ENCODE measurements around the gene SMURF1.

The SMURF1 gene

DNA sequence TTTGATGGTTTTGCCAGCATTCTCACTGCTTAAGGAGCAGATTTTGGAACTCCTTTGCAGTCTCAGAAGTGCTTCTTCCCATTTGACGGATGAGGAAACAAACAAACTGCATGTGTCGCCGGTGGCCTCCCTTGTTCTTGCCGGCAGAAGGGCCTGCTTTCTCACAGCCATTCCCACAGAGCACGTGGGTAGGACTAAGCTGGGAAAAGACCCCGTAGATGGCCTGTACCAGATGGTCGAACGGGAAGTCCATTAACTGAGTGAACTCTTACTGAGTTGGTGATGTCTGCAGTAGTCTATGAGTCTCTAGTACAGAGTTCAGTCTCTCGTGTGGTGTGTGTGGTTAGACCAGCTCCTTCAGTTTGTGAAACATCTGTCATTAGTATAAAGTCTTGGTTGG is 133.6 kb downstream of the SMURF1 start:
- Histone ChIP-seq H3K4me3 (ENCODE audit: insufficient read depth, low read depth, low read length, poor library complexity, severe bottlenecking) (no peak overlapping the region), H3K36me3 (ENCODE audit: control insufficient read depth, insufficient read depth, low read length) (peaks cover 90% of the 10 kb centered on the region), H3K9me3 (ENCODE audit: control insufficient read depth, low read length) (no peaks in the 10 kb centered on the region), H3K27me3 (replicated peaks; ENCODE audit: control insufficient read depth, insufficient read depth, low read length, poor library complexity, severe bottlenecking) (no peaks in the 10 kb centered on the region), H3K4me1 (ENCODE audit: control insufficient read depth, insufficient read depth, low read length, poor library complexity, severe bottlenecking) (no peaks in the 10 kb centered on the region), H3K27ac (ENCODE audit: insufficient read depth, low read length, poor library complexity, severe bottlenecking) (no peak overlapping the region)
- DNase-seq = no peak

DNA sequence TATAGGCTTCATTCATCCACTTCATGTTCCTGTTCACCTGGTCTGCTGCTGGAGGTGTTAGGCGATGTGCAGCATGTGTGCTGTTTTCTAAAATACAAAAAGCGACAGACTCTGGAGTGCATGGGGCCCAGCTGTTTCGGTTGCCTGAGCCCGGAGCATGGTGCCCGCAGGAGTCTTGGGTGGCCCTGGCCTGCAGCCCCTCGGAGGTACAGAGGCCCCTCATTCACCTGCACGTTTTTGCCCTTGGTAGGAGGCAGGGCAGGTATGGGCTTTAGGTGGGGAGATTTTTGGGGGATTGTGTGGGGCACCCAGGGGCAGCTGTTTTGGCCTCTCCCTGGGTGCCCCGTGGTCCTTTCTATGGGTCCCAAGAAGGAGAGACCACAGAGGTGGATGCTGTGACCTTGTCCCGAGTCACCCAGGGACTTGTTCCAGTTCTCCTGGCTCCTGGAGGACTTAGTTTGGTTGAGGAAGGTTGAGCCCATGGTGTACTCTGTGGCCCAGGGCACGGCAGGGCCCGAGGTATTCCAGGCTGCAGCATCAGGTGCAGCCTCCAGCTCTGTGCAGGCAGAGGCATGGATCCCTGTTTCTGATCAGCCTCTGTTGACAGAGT is 134.9 kb downstream of the SMURF1 start:
- Histone ChIP-seq H3K36me3 (ENCODE audit: control insufficient read depth, insufficient read depth, low read length) (peaks cover 92% of the 10 kb centered on the region), H3K4me1 (ENCODE audit: control insufficient read depth, insufficient read depth, low read length, poor library complexity, severe bottlenecking) (no peaks in the 10 kb centered on the region), H3K9me3 (ENCODE audit: control insufficient read depth, low read length) (no peaks in the 10 kb centered on the region), H3K27ac (ENCODE audit: insufficient read depth, low read length, poor library complexity, severe bottlenecking) (no peak overlapping the region), H3K4me3 (ENCODE audit: insufficient read depth, low read depth, low read length, poor library complexity, severe bottlenecking) (no peak overlapping the region), H3K27me3 (replicated peaks; ENCODE audit: control insufficient read depth, insufficient read depth, low read length, poor library complexity, severe bottlenecking) (no peaks in the 10 kb centered on the region)
- DNase-seq = no peak

DNA sequence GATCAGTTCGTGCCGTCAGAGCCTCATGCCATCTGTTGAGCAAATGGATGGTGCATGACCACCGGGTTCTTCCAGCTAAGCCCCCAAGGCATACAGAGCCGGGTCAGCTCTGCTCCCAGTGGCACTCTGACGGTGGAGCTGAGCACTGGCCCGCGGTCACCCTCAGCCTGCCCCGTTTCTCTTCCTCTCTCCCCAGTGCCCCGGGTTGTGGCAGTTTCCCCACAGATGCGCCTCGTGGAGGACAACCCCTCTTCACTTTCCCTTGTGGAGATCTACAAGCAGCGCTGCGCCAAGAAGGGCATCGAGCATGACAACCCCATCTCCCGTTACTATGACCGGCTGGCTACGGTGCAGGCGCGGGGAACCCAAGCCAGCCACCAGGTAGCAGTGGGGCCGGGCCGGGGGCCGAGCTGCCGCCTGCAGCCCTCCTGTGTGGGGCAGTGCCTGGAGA is 135.7 kb downstream of the SMURF1 start:
- no peaks in the 10 kb centered on the region for H3K27me3 ChIP-seq (replicated peaks; ENCODE audit: control insufficient read depth, insufficient read depth, low read length, poor library complexity, severe bottlenecking)
- no peaks in the 10 kb centered on the region for H3K9me3 ChIP-seq (ENCODE audit: control insufficient read depth, low read length)
- peaks cover 92% of the 10 kb centered on the region for H3K36me3 ChIP-seq (ENCODE audit: control insufficient read depth, insufficient read depth, low read length)
- no peaks in the 10 kb centered on the region for H3K4me1 ChIP-seq (ENCODE audit: control insufficient read depth, insufficient read depth, low read length, poor library complexity, severe bottlenecking)
- no peak for DNase-seq
- no peak overlapping the region for H3K27ac ChIP-seq (ENCODE audit: insufficient read depth, low read length, poor library complexity, severe bottlenecking)
- H3K4me3 ChIP-seq (ENCODE audit: insufficient read depth, low read depth, low read length, poor library complexity, severe bottlenecking) = no peak overlapping the region

DNA sequence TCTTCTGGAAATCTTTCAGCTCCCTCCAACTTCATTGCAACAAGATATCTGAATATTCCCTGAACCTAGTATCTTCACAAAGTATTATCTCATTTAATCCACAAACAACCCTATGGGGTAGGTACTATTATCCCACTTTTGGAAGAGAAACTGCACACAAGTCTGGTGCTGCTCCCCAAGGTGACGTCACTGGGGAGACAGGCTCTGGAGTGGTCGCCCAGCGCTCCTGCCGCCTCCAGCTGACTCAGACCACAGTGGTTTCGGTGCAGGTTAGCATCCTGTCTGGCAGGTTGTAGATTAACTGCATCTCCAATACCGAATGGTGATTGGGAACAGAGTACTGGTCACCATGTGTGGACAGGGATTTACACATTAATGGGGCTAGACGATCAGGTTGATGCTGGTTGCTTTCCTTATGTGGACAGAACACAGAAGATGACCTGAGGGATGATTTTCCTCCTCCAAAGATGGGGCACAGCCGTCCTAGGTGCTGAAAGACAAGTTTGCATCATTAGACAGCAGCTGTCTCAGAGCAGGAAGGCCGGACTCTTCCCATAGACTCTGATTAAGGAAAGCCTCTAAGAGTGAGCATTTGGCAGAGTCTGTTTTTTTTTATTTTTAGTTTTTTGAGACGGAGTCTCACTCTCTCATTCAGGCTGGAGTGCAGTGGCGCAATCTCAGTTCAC is 137.0 kb downstream of the SMURF1 start:
- no peak overlapping the region for H3K4me3 ChIP-seq (ENCODE audit: insufficient read depth, low read depth, low read length, poor library complexity, severe bottlenecking)
- H3K27me3 ChIP-seq (replicated peaks; ENCODE audit: control insufficient read depth, insufficient read depth, low read length, poor library complexity, severe bottlenecking) = no peaks in the 10 kb centered on the region
- H3K9me3 ChIP-seq (ENCODE audit: control insufficient read depth, low read length) = no peaks in the 10 kb centered on the region
- H3K27ac ChIP-seq (ENCODE audit: insufficient read depth, low read length, poor library complexity, severe bottlenecking) = no peak overlapping the region
- H3K4me1 ChIP-seq (ENCODE audit: control insufficient read depth, insufficient read depth, low read length, poor library complexity, severe bottlenecking) = no peaks in the 10 kb centered on the region
- peaks cover 88% of the 10 kb centered on the region for H3K36me3 ChIP-seq (ENCODE audit: control insufficient read depth, insufficient read depth, low read length)
- DNase-seq = no peak

DNA sequence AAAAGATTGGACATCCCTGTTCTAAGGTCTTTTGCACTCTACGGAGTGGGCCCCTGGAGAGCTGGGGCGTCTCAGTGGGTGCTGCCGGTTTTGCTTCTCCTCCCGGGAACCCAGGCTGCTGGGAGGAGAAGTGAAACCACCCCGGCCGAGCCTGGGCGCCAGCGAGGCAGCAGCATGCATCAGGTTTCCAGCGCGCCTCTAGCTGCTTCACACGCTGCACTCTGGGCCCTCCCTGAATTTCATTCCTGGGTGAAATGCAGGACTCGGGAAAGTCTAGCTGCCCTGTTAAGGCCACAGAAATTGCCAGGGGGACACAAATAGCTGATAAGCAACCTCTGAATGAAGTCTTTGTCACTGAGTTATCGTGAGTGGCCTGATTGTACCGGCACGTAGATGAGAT is 138.1 kb downstream of the SMURF1 start:
- H3K36me3 ChIP-seq (ENCODE audit: control insufficient read depth, insufficient read depth, low read length) = peaks cover 79% of the 10 kb centered on the region
- no peak overlapping the region for H3K4me3 ChIP-seq (ENCODE audit: insufficient read depth, low read depth, low read length, poor library complexity, severe bottlenecking)
- H3K27me3 ChIP-seq (replicated peaks; ENCODE audit: control insufficient read depth, insufficient read depth, low read length, poor library complexity, severe bottlenecking) = no peaks in the 10 kb centered on the region
- no peak for DNase-seq
- H3K27ac ChIP-seq (ENCODE audit: insufficient read depth, low read length, poor library complexity, severe bottlenecking) = no peak overlapping the region
- H3K9me3 ChIP-seq (ENCODE audit: control insufficient read depth, low read length) = no peaks in the 10 kb centered on the region
- no peaks in the 10 kb centered on the region for H3K4me1 ChIP-seq (ENCODE audit: control insufficient read depth, insufficient read depth, low read length, poor library complexity, severe bottlenecking)

DNA sequence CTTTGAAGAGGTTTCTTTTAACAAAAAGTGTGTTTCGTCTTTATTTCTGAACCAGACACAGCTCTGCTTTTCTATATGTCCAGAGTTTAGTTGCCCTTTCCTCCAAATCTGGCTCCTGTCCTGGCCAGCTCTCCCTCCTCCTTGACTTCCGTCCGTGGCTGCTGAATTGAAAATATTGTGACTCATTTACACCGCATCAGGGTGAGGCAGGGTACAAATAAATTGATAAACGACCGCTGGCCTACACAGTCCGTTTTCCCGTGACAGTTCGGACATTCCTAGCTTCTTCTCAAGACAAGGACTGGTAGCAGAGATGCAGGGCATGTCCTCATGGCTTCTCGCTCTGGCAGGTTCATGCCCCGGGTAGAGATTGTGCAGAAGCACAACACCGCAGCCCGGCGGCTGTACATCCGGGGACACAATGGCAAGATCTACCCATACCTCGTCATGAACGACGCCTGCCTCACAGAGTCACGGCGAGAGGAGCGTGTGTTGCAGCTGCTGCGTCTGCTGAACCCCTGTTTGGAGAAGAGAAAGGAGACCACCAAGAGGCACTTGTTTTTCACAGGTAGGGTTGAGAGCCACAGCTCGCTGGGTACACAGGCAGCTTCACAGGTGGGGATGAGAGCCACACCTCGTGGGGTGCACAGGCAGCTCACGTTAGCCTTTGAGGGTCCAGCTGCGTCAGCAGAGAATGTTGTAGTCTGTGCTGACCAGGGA is 139.0 kb downstream of the SMURF1 start:
- H3K9me3 ChIP-seq (ENCODE audit: control insufficient read depth, low read length) = no peaks in the 10 kb centered on the region
- peaks cover 81% of the 10 kb centered on the region for H3K36me3 ChIP-seq (ENCODE audit: control insufficient read depth, insufficient read depth, low read length)
- no peak overlapping the region for H3K27ac ChIP-seq (ENCODE audit: insufficient read depth, low read length, poor library complexity, severe bottlenecking)

DNA sequence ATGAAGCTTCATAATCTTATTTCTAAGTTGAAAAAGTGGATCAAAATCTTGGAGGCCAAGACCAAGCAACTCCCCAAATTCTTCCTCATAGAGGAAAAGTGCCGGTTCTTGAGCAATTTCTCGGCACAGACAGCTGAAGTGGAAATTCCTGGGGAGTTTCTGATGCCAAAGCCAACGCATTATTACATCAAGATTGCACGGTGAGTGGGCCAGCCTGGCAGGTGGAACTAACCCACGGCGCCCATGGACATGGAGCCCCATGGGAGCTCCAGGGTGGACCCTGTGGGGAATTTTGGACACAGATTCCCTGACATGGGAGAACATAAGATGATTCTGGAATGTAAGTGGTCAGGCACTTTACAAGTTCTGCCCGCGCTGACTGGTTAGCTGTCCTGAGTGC is 139.7 kb downstream of the SMURF1 start:
- Histone ChIP-seq H3K27ac (ENCODE audit: insufficient read depth, low read length, poor library complexity, severe bottlenecking) (no peak overlapping the region), H3K9me3 (ENCODE audit: control insufficient read depth, low read length) (no peaks in the 10 kb centered on the region), H3K4me1 (ENCODE audit: control insufficient read depth, insufficient read depth, low read length, poor library complexity, severe bottlenecking) (no peaks in the 10 kb centered on the region), H3K4me3 (ENCODE audit: insufficient read depth, low read depth, low read length, poor library complexity, severe bottlenecking) (no peak overlapping the region), H3K27me3 (replicated peaks; ENCODE audit: control insufficient read depth, insufficient read depth, low read length, poor library complexity, severe bottlenecking) (no peaks in the 10 kb centered on the region), H3K36me3 (ENCODE audit: control insufficient read depth, insufficient read depth, low read length) (peaks cover 82% of the 10 kb centered on the region)
- DNase-seq = no peak

More for the DNA sequence above, 139.0 kb downstream of the SMURF1 start:
- Histone ChIP-seq H3K4me3 (ENCODE audit: insufficient read depth, low read depth, low read length, poor library complexity, severe bottlenecking) (no peak overlapping the region), H3K4me1 (ENCODE audit: control insufficient read depth, insufficient read depth, low read length, poor library complexity, severe bottlenecking) (no peaks in the 10 kb centered on the region), H3K27me3 (replicated peaks; ENCODE audit: control insufficient read depth, insufficient read depth, low read length, poor library complexity, severe bottlenecking) (no peaks in the 10 kb centered on the region)
- no peak for DNase-seq

DNA sequence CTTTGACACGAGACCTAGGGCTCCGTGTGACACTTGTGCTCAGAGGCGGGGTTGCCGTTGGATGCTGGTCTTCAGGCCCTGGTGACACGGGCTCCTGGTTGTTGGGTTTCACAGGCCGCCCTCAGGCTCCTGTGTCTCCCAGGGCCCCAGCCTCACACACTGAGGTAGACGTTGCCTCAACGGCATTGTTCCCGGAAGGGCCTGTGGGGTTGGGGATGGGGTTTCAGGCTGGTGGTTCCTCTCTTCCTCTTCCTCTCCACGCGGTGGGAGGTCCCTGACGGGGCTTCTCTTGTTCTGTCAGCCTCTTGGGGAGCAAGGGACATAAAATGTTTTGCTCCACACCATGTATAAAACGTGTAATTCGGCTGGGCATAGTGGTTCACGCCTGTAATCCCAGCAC is 140.5 kb downstream of the SMURF1 start:
- no peak overlapping the region for H3K4me3 ChIP-seq (ENCODE audit: insufficient read depth, low read depth, low read length, poor library complexity, severe bottlenecking)
- peaks cover 81% of the 10 kb centered on the region for H3K36me3 ChIP-seq (ENCODE audit: control insufficient read depth, insufficient read depth, low read length)
- H3K27ac ChIP-seq (ENCODE audit: insufficient read depth, low read length, poor library complexity, severe bottlenecking) = no peak overlapping the region
- DNase-seq = no peak
- no peaks in the 10 kb centered on the region for H3K27me3 ChIP-seq (replicated peaks; ENCODE audit: control insufficient read depth, insufficient read depth, low read length, poor library complexity, severe bottlenecking)
- no peaks in the 10 kb centered on the region for H3K4me1 ChIP-seq (ENCODE audit: control insufficient read depth, insufficient read depth, low read length, poor library complexity, severe bottlenecking)
- H3K9me3 ChIP-seq (ENCODE audit: control insufficient read depth, low read length) = no peaks in the 10 kb centered on the region

DNA sequence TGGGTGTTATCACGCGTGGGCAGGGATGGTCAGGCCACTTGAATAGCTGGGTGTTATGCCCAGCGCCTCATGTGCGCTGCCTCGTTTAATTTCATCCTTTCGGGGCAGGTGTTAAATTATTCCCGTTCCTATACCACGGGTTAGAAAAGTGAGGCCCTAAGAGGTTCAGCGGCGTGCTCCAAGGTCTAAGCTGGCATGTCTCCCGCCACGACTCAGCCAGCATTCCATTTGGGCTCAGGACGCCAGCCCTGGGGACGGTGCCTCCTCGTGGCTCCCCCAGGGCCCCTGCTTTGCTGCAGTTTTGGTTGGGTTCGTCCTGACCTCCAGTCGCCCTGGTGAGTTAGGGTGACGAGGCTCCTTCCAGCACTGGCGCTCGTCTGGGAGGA is 141.1 kb downstream of the SMURF1 start:
- H3K36me3 ChIP-seq (ENCODE audit: control insufficient read depth, insufficient read depth, low read length) = peaks cover 78% of the 10 kb centered on the region
- H3K27ac ChIP-seq (ENCODE audit: insufficient read depth, low read length, poor library complexity, severe bottlenecking) = no peak overlapping the region
- H3K4me3 ChIP-seq (ENCODE audit: insufficient read depth, low read depth, low read length, poor library complexity, severe bottlenecking) = no peak overlapping the region
- no peaks in the 10 kb centered on the region for H3K27me3 ChIP-seq (replicated peaks; ENCODE audit: control insufficient read depth, insufficient read depth, low read length, poor library complexity, severe bottlenecking)
- H3K4me1 ChIP-seq (ENCODE audit: control insufficient read depth, insufficient read depth, low read length, poor library complexity, severe bottlenecking) = no peaks in the 10 kb centered on the region
- H3K9me3 ChIP-seq (ENCODE audit: control insufficient read depth, low read length) = no peaks in the 10 kb centered on the region
- no peak for DNase-seq

DNA sequence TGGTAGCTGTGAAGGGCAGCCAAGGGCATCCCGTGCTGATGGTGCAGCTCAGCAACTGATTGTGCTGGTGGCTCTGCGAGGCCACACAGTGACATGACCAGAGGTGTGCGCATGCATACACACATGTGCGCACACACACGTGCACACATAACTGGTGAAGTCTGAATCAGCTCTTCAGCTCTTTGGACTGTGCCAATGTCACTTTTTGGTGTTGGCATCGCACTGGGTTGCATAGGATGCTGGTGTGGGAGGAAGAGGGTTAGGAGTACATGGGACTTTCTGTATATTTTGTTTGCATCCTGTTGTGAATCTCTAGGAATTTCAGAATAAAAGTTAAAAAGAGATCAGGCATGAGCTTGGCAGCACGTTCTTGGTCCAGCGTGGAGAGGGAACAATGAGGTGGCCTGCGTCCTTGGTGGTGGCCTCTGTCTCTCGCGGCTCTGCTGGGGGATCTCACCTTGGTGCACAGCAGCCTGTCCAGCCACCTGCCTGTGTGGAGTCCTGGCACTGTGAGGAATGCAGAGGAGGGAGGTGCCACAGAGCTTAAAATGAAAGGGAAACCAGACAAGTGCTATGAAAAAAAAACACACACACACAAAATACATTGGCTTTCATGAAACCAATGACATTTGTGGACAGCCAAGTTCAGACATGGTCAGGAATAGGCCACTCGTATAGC is 141.6 kb downstream of the SMURF1 start:
- DNase-seq = no peak
- Histone ChIP-seq H3K36me3 (ENCODE audit: control insufficient read depth, insufficient read depth, low read length) (peaks cover 77% of the 10 kb centered on the region), H3K9me3 (ENCODE audit: control insufficient read depth, low read length) (no peaks in the 10 kb centered on the region), H3K27me3 (replicated peaks; ENCODE audit: control insufficient read depth, insufficient read depth, low read length, poor library complexity, severe bottlenecking) (no peaks in the 10 kb centered on the region), H3K4me1 (ENCODE audit: control insufficient read depth, insufficient read depth, low read length, poor library complexity, severe bottlenecking) (no peaks in the 10 kb centered on the region), H3K4me3 (ENCODE audit: insufficient read depth, low read depth, low read length, poor library complexity, severe bottlenecking) (no peak overlapping the region), H3K27ac (ENCODE audit: insufficient read depth, low read length, poor library complexity, severe bottlenecking) (no peak overlapping the region)
